Endodermal cell (in vitro differentiated cells): Measurements from ENCODE around the gene SPAG7. TPM values are rescaled to one million over a fixed set of nuclear protein-coding genes. Genes with fewer than 3 reads are reported as not detected.

ENCODE experiments used
- DNase-seq: peaks from one replicate; pipeline ENCODE4 v3.0.0-alpha.2; 2017
- H3K27ac ChIP-seq: 2 replicates; pipeline ENCODE4 v1.5.1; 2013; ENCODE audit warnings: mild to moderate bottlenecking, low read depth, low read length, moderate library complexity
- H3K27me3 ChIP-seq: 2 replicates; pipeline ENCODE4 v1.6.1; 2013; ENCODE audit warnings: mild to moderate bottlenecking, low read length, moderate library complexity; ENCODE audit not compliant: insufficient read depth, control insufficient read depth, poor library complexity, severe bottlenecking
- H3K36me3 ChIP-seq: 2 replicates; pipeline ENCODE4 v1.7.0; 2013; ENCODE audit warnings: mild to moderate bottlenecking, low read length, moderate library complexity; ENCODE audit not compliant: control insufficient read depth, insufficient read depth
- H3K4me1 ChIP-seq: one replicate; pipeline ENCODE4 v1.7.0; 2013; ENCODE audit warnings: low read length; ENCODE audit not compliant: control insufficient read depth, insufficient read depth
- H3K4me3 ChIP-seq: 2 replicates; pipeline ENCODE4 v1.5.1; 2013; ENCODE audit warnings: mild to moderate bottlenecking, low read length, moderate library complexity
- H3K9ac ChIP-seq: 2 replicates; pipeline ENCODE4 v1.6.1; 2013; ENCODE audit warnings: mild to moderate bottlenecking, low read length, moderate library complexity; ENCODE audit not compliant: poor library complexity, severe bottlenecking; ENCODE audit errors: extremely low read depth
- H3K9me3 ChIP-seq: 2 replicates; pipeline ENCODE4 v1.6.1; 2013; ENCODE audit warnings: mild to moderate bottlenecking, low read length, moderate library complexity; ENCODE audit not compliant: control insufficient read depth
- H3K27ac Mint-ChIP-seq: 2 replicates; pipeline ENCODE4 v1.8.0; 2020; ENCODE audit warnings: mixed read lengths
- H3K27me3 Mint-ChIP-seq: 2 replicates; pipeline ENCODE4 v1.8.0; 2021; ENCODE audit warnings: mild to moderate bottlenecking, mixed read lengths; ENCODE audit not compliant: insufficient read depth
- H3K36me3 Mint-ChIP-seq: 2 replicates; pipeline ENCODE4 v1.8.0; 2020; ENCODE audit warnings: low read depth, mixed read lengths
- H3K4me1 Mint-ChIP-seq: 2 replicates; pipeline ENCODE4 v1.8.0; 2020; ENCODE audit warnings: mixed read lengths
- H3K4me3 Mint-ChIP-seq: 2 replicates; pipeline ENCODE4 v1.8.0; 2020; ENCODE audit warnings: mild to moderate bottlenecking, moderate library complexity, mixed read lengths
- H3K9me3 Mint-ChIP-seq: 2 replicates; pipeline ENCODE4 v1.8.0; 2020; ENCODE audit warnings: mild to moderate bottlenecking, mixed read lengths
- WGBS, 2 experiments: methylation state at CpG; one replicate each; pipeline versions ENCODE4 v1.1.5 to v1.1.7; 2013; ENCODE audit warnings: missing lambda C conversion rate in 2 of 2, mixed read lengths in 1 of 2; ENCODE audit not compliant: insufficient coverage in 1 of 2, insufficient read length in 1 of 2; 5-methylcytosine and 5-hydroxymethylcytosine counted together
- total RNA-seq, 2 donors: library from RNA; stranded (reverse); fragmentation: NEBNext Ultra II Directional in 1 of 2; extraction: Animal tissue kit (Norgen Biotek cat#: 25700) in 1 of 2; gene quantifications; 2 replicates in 1 of 2; 3 replicates in 1 of 2; pipeline ENCODE4 v1.2.1, GENCODE V29; 2021
- TF ChIP-seq, protein P1 (sequence below): fragments of 200-600 bp; sonication (generic); conservative IDR thresholded peaks from 2 replicates; pipeline ENCODE4 v1.5.0; 2021; ENCODE audit warnings: antibody characterized with exemption, mild to moderate bottlenecking

The SPAG7 gene
- total RNA-seq, 2 donors from 2014 or later: 81.1 to 84.4 TPM

DNA sequence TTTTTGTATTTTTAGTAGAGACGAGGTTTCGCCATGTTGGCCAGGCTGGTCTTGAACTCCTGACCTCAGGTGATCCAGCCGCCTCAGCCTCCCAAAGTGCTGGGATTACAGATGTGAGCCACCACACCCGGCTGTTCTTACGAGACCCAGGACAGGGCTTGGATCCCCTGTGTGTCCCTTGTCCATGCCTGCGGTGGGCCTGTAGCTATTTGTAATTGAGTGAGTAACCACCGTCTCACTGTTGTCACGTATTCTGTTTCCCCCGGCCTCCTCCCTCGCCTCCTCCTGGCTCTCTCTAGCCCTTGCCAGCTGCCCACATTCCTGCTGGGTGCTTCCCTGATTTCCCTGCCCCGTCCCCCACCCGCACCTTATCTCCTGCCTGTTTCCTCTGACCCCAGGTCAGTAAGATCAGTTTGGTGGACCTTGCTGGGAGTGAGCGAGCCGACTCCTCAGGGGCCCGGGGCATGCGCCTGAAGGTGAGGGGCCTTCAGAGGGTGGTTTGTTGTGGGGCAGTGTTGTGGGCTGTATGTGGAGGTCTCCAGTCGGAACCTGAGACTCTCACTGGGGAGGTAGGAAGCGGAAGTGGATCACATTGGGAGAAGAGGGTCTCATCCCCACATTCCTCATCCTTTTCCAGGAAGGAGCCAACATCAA, 35.7 kb upstream of the SPAG7 start:
- Mint-ChIP-seq H3K36me3 (peaks cover 74% of the 10 kb centered on the region), H3K9me3 (no peaks in the 10 kb centered on the region), H3K4me1 (peaks cover 8% of the 10 kb centered on the region), H3K27me3 (no peaks in the 10 kb centered on the region), H3K27ac (no peak overlapping the region), H3K4me3 (no peak overlapping the region)
- peaks cover 12% of the 10 kb centered on the region for H3K4me1 ChIP-seq
- TF ChIP-seq, protein P1, sequence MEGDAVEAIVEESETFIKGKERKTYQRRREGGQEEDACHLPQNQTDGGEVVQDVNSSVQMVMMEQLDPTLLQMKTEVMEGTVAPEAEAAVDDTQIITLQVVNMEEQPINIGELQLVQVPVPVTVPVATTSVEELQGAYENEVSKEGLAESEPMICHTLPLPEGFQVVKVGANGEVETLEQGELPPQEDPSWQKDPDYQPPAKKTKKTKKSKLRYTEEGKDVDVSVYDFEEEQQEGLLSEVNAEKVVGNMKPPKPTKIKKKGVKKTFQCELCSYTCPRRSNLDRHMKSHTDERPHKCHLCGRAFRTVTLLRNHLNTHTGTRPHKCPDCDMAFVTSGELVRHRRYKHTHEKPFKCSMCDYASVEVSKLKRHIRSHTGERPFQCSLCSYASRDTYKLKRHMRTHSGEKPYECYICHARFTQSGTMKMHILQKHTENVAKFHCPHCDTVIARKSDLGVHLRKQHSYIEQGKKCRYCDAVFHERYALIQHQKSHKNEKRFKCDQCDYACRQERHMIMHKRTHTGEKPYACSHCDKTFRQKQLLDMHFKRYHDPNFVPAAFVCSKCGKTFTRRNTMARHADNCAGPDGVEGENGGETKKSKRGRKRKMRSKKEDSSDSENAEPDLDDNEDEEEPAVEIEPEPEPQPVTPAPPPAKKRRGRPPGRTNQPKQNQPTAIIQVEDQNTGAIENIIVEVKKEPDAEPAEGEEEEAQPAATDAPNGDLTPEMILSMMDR: no peak
- H3K9me3 ChIP-seq: no peaks in the 10 kb centered on the region
- H3K27me3 ChIP-seq: no peaks in the 10 kb centered on the region
- no peak overlapping the region for H3K4me3 ChIP-seq
- H3K36me3 ChIP-seq: peaks cover 86% of the 10 kb centered on the region
- no peak for DNase-seq
- 88 to 95% methylated on average over 15 to 17 of the region's 18 CpGs for WGBS, 2 experiments
- H3K9ac ChIP-seq: no peak overlapping the region
- no peak overlapping the region for H3K27ac ChIP-seq

DNA sequence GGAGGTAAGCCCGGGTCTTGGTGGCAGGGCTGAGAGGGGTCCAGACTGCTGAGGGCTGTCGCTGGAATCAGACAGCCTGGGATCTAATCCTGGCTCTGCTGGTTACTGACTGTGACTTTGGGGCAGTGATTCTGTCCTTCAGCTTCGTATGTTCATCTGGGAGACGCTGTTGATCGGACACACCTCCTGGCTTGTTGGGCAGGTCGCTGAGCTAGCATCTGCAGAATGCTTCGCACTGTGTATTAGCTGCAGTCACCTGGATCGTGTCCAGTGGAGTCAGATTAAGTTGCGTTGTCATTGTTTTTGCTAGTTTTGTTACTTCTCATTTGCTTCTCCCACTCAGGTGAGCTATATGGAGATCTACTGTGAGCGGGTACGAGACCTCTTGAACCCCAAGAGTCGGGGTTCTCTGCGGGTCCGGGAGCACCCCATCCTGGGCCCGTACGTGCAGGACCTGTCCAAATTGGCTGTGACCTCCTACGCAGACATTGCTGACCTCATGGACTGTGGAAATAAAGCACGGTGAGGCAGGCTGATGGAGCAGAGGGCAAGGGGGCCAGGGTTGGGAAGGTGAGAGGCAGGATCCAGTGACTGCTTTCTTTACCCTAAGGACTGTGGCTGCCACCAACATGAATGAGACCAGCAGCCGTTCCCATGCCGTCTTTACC, 34.6 kb upstream of the SPAG7 start:
- 96 to 99% methylated on average over 19 to 20 of the region's 20 CpGs for WGBS, 2 experiments
- TF ChIP-seq, protein P1: no peak
- no peak for DNase-seq
- no peaks in the 10 kb centered on the region for H3K9me3 ChIP-seq
- H3K4me1 ChIP-seq: peaks cover 12% of the 10 kb centered on the region
- no peaks in the 10 kb centered on the region for H3K27me3 Mint-ChIP-seq
- H3K9me3 Mint-ChIP-seq: no peaks in the 10 kb centered on the region
- H3K36me3 Mint-ChIP-seq: peaks cover 63% of the 10 kb centered on the region
- peaks cover 75% of the 10 kb centered on the region for H3K36me3 ChIP-seq
- no peak overlapping the region for H3K4me3 ChIP-seq
- H3K4me1 Mint-ChIP-seq: peaks cover 8% of the 10 kb centered on the region
- no peak overlapping the region for H3K27ac Mint-ChIP-seq
- no peak overlapping the region for H3K9ac ChIP-seq
- no peak overlapping the region for H3K27ac ChIP-seq
- H3K27me3 ChIP-seq: no peaks in the 10 kb centered on the region
- H3K4me3 Mint-ChIP-seq: no peak overlapping the region

DNA sequence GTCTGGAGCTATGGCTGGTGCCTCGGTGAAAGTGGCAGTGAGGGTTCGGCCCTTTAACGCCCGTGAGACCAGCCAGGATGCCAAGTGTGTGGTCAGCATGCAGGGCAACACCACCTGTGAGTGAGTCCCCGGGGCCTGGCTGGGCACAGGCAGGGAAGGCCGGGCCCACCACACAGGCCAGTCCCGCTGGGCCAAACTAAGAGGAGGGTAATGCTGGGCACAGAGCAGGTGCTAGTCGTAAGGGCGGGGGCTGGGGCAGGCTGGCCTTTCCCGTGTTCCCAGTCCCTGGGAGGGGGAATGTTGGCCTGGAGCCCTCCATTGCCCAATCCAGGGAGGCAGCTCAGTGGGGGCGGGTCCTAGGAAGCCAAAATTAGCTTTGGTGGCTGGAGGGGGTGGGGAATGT, 32.6 kb upstream of the SPAG7 start:
- WGBS, 2 experiments: 89 to 93% methylated on average over 4 to 11 of the region's 11 CpGs
- Mint-ChIP-seq H3K36me3 (peaks cover 50% of the 10 kb centered on the region), H3K27me3 (peaks cover 15% of the 10 kb centered on the region), H3K27ac (no peak overlapping the region), H3K9me3 (no peaks in the 10 kb centered on the region), H3K4me3 (no peak overlapping the region), H3K4me1 (peaks cover 10% of the 10 kb centered on the region)
- Histone ChIP-seq H3K27ac (no peak overlapping the region), H3K9ac (no peak overlapping the region), H3K4me3 (peak overlapping the region; percentile 97), H3K4me1 (peaks cover 12% of the 10 kb centered on the region), H3K36me3 (peaks cover 56% of the 10 kb centered on the region), H3K27me3 (peaks cover 8% of the 10 kb centered on the region), H3K9me3 (no peaks in the 10 kb centered on the region)
- TF ChIP-seq, protein P1: no peak
- DNase-seq: no peak
